GM10266 (cell line): ENCODE results near the gene TRIM13.
"Not testable (repeated sequence)": the region's sequence is repeated elsewhere in the genome, so short reads cannot be mapped to it uniquely, and the experiment has no call there.

Source experiments
- DNase-seq: peaks from one replicate; pipeline ENCODE4 v3.0.0; 2012; ENCODE audit errors: extremely low spot score
- CTCF ChIP-seq: IDR thresholded peaks from 2 replicates; pipeline ENCODE4 v1.5.1; 2012; ENCODE audit warnings: mild to moderate bottlenecking, low read depth; ENCODE audit not compliant: control insufficient read depth, insufficient read depth; ENCODE audit errors: missing control alignments

TRIM13 gene

GRCh38 chr13:49996951-49997895, at the start of gene TRIM13:
Gene TRIM13 (plus strand): TSS chr13:49997042. CDS start chr13:50011941, 14,899 bp downstream.
- peak; percentile 77 for DNase-seq
- TF ChIP-seq CTCF = peak; percentile 72

GRCh38 chr13:49948777-49949270, 48.0 kb upstream of the TRIM13 start:
- not testable (repeated sequence) for DNase-seq

- TF ChIP-seq CTCF = no peak
- DNase-seq = no peak
These were observed 44.9 kb upstream of the TRIM13 start for GRCh38 chr13:49951754-49952535.

- no peak for TF ChIP-seq CTCF
- no peak for DNase-seq
These were observed 43.3 kb upstream of the TRIM13 start for GRCh38 chr13:49953560-49953959.

GRCh38 chr13:49954674-49955455, 42.0 kb upstream of the TRIM13 start:
- DNase-seq = no peak
- TF ChIP-seq CTCF = no peak

GRCh38 chr13:49956131-49956530, 40.7 kb upstream of the TRIM13 start:
- no peak for TF ChIP-seq CTCF
- no peak for DNase-seq

- DNase-seq = no peak
- TF ChIP-seq CTCF = no peak
These were observed 38.5 kb upstream of the TRIM13 start for GRCh38 chr13:49958321-49958720.
